Endothelial cell of umbilical vein (primary cell): ENCODE measurements around the gene RASAL1. TPM values are rescaled to one million over a fixed set of nuclear protein-coding genes. Genes with fewer than 3 reads are reported as not detected.

ENCODE experiments used
- BruUV-seq: library from RNA; stranded (reverse); fragments of 400-500 nt; replicated peaks from 2 replicates; lab custom pipeline; 2021; lab: Mats Ljungman, UMichigan
- CTCF ChIA-PET: fragments of 300-600, 350-600 bp; sonication (Branson Sonifier 250); formaldehyde crosslinking; loops from one replicate; lab custom pipeline; 2021; ENCODE audit warnings: antibody characterized with exemption, inconsistent platforms; lab: Charles Lee
- POLR2A ChIA-PET: fragments of 300-600, 350-600 bp; sonication (Branson Sonifier 250); formaldehyde crosslinking; loops from one replicate; lab custom pipeline; 2021; ENCODE audit warnings: antibody characterized with exemption, inconsistent platforms; lab: Charles Lee
- DNase-seq: peaks from one replicate; pipeline ENCODE4 v3.0.0-alpha.2; 2011; ENCODE audit warnings: low read depth, low spot score
- FAIRE-seq: peaks from 2 replicates; lab custom pipeline; 2011; peaks lifted over from hg19 to GRCh38; lab: Jason Lieb, UNC
- H2AFZ ChIP-seq: 2 replicates; pipeline ENCODE4 v1.6.0; 2012; ENCODE audit warnings: low read depth, low read length, control low read depth, inconsistent platforms
- H3K27ac ChIP-seq: 2 replicates; pipeline ENCODE4 v1.5.1; 2011; ENCODE audit warnings: low read depth, mild to moderate bottlenecking, control low read depth, low read length, moderate library complexity; ENCODE audit not compliant: insufficient read depth
- H3K27me3 ChIP-seq, 2 experiments: 2 replicates each; pipeline versions ENCODE4 v1.6.0 to v1.6.1; 2011; ENCODE audit warnings: low read length in 2 of 2, mixed read lengths in 1 of 2; ENCODE audit not compliant: control insufficient read depth in 2 of 2, insufficient read depth in 2 of 2
- H3K36me3 ChIP-seq, 2 experiments: 2 replicates in 1 of 2; 3 replicates in 1 of 2; pipeline ENCODE4 v1.5.1; 2011; ENCODE audit warnings: low read length in 2 of 2, mild to moderate bottlenecking in 1 of 2, moderate library complexity in 1 of 2; ENCODE audit not compliant: control insufficient read depth in 2 of 2, insufficient read depth in 2 of 2; ENCODE audit errors: extremely low read depth in 1 of 2
- H3K4me1 ChIP-seq: 3 replicates; pipeline ENCODE4 v1.5.1; 2011; ENCODE audit warnings: mild to moderate bottlenecking, low read length; ENCODE audit not compliant: control insufficient read depth, insufficient read depth; ENCODE audit errors: extremely low read depth
- H3K4me2 ChIP-seq: 2 replicates; pipeline ENCODE4 v1.6.1; 2011; ENCODE audit warnings: low read length, control low read depth, mixed read lengths; ENCODE audit not compliant: insufficient read depth
- H3K4me3 ChIP-seq, 3 experiments: fragments of 200-600 bp in 1 of 3; sonication (generic), shearing (Covaris generic) in 1 of 3; replicated peaks in 1 of 3; 2 replicates each; pipeline ENCODE4 v1.5.1; 2011 to 2016; ENCODE audit warnings: control low read depth in 3 of 3, low read length in 3 of 3, mild to moderate bottlenecking in 2 of 3, inconsistent platforms in 1 of 3, low read depth in 1 of 3, moderate library complexity in 1 of 3; ENCODE audit not compliant: insufficient read depth in 1 of 3
- H3K79me2 ChIP-seq: 2 replicates; pipeline ENCODE4 v1.6.0; 2012; ENCODE audit warnings: low read length, inconsistent platforms; ENCODE audit not compliant: control insufficient read depth, insufficient read depth
- H3K9ac ChIP-seq: replicated peaks from 2 replicates; pipeline ENCODE3; 2011; ENCODE audit warnings: low read length, control low read depth; ENCODE audit not compliant: insufficient read depth; ENCODE audit errors: extremely low read depth
- H3K9me1 ChIP-seq: replicated peaks from 3 replicates; pipeline ENCODE4 v1.6.0; 2011; ENCODE audit warnings: mild to moderate bottlenecking, low read length; ENCODE audit not compliant: control insufficient read depth, insufficient read depth; ENCODE audit errors: extremely low read depth
- H3K9me3 ChIP-seq: replicated peaks from 2 replicates; pipeline ENCODE4 v1.5.1; 2012; ENCODE audit warnings: low read length, inconsistent platforms; ENCODE audit not compliant: control insufficient read depth, insufficient read depth
- H4K20me1 ChIP-seq: replicated peaks from 2 replicates; pipeline ENCODE3; 2011; ENCODE audit warnings: mild to moderate bottlenecking, low read length; ENCODE audit not compliant: control insufficient read depth, insufficient read depth; ENCODE audit errors: extremely low read depth
- CTCF ChIP-seq, 2 donors: IDR thresholded peaks; 1 replicate in 1 of 2; 2 replicates in 1 of 2; pipeline ENCODE4 v1.5.1; 2011; ENCODE audit warnings: low read length in 2 of 2, mild to moderate bottlenecking in 2 of 2, moderate library complexity in 2 of 2, control low read depth in 1 of 2, inconsistent platforms in 1 of 2, low read depth in 1 of 2; ENCODE audit not compliant: insufficient read depth in 1 of 2; ENCODE audit errors: extremely low read depth in 1 of 2
- EZH2 ChIP-seq: IDR thresholded peaks from 2 replicates; pipeline ENCODE4 v1.6.1; 2012; ENCODE audit warnings: borderline replicate concordance, low read depth, mild to moderate bottlenecking, moderate library complexity, low read length, inconsistent platforms; ENCODE audit not compliant: severe bottlenecking
- FOS ChIP-seq: IDR thresholded peaks from 2 replicates; pipeline ENCODE4 v1.6.1; 2011; ENCODE audit warnings: mild to moderate bottlenecking, low read length, moderate library complexity, borderline replicate concordance; ENCODE audit not compliant: insufficient read depth
- GATA2 ChIP-seq: IDR thresholded peaks from 2 replicates; pipeline ENCODE4 v1.7.0; 2011; ENCODE audit warnings: low read depth, mild to moderate bottlenecking, moderate library complexity, mixed read lengths, low read length; ENCODE audit not compliant: insufficient read length, insufficient read depth
- JUN ChIP-seq: IDR thresholded peaks from 2 replicates; pipeline ENCODE4 v1.6.1; 2011; ENCODE audit warnings: borderline replicate concordance, low read depth; ENCODE audit not compliant: insufficient read length, insufficient read depth
- MAX ChIP-seq: IDR thresholded peaks from 2 replicates; pipeline ENCODE4 v1.6.1; 2011; ENCODE audit not compliant: insufficient read depth, insufficient read length
- MYC ChIP-seq: IDR thresholded peaks from one replicate; pipeline ENCODE4 v1.6.1; 2011; ENCODE audit warnings: mild to moderate bottlenecking, low read depth, low read length
- POLR2A ChIP-seq: IDR thresholded peaks from 2 replicates; pipeline ENCODE4 v1.6.1; 2012; ENCODE audit warnings: low read depth, mild to moderate bottlenecking, control low read depth, low read length
- POLR2AphosphoS5 ChIP-seq: IDR thresholded peaks from 2 replicates; pipeline ENCODE4 v1.6.1; 2012; ENCODE audit warnings: low read depth, mild to moderate bottlenecking, control low read depth, low read length, moderate library complexity; ENCODE audit not compliant: insufficient read depth
- dilution Hi-C: fragments of 300-500 bp; cut with MboI; formaldehyde crosslinking; loops from one replicate; pipeline ENCODE4 v1.15.0; 2019; ENCODE audit warnings: low sequenced_read_pairs; ENCODE audit not compliant: extremely low pct_ligation_motif_present
- intact Hi-C: fragments of 100-400 bp; cut with micrococcal nuclease; formaldehyde crosslinking; loops from one replicate; pipeline ENCODE4 v1.10.0; 2022
- polyA plus RNA-seq, 4 experiments: library from polyadenylated mRNA; depleted of rRNA in 3 of 4; stranded (reverse) in 3 of 4; unstranded in 1 of 4; fragments of >200 nt; gene quantifications; 2 replicates each; pipeline versions ENCODE4 v1.2.1 to v1.2.3, GENCODE V29; 2011 to 2012; ENCODE audit warnings: missing spikeins in 1 of 4
- total RNA-seq: library from RNA; stranded (reverse); gene quantifications from 2 replicates; pipeline ENCODE4 v1.2.3, GENCODE V29; 2021

The RASAL1 gene
- total and polyA plus RNA-seq, 2 donors (not counting 3 experiments of a cell fraction or from before 2014, with no cell fraction given) = not detected

GRCh38 chr12:113140706-113141105, 5.1 kb upstream of the RASAL1 start:
- no peaks in the 10 kb centered on the region for H3K27me3 ChIP-seq
- POLR2A ChIA-PET = no interaction called here
- no peak overlapping the region for H2AFZ ChIP-seq
- no peak overlapping the region for H3K4me2 ChIP-seq
- H3K9ac ChIP-seq = no peak overlapping the region
- H3K36me3 ChIP-seq = no peaks in the 10 kb centered on the region
- no peaks in the 10 kb centered on the region for H3K4me1 ChIP-seq
- no peaks in the 10 kb centered on the region for H4K20me1 ChIP-seq
- no peaks in the 10 kb centered on the region for H3K79me2 ChIP-seq
- dilution Hi-C loops (no loop called here), intact Hi-C loops (no loop called here)
- no peak for DNase-seq
- no peak for FAIRE-seq
- BruUV-seq = no TSS peak
- no peak overlapping the region for H3K27ac ChIP-seq
- TF ChIP-seq JUN (no peak), POLR2A (no peak), MAX (no peak), FOS (no peak), CTCF (IDR thresholded peaks at IDR 0.05; ENCODE audit: extremely low read depth in 1 of 2, insufficient read depth in 1 of 2, low read depth in 1 of 2, low read length in 2 of 2) (no peak), EZH2 (no peak), MYC (no peak), GATA2 (no peak), POLR2AphosphoS5 (no peak)
- H3K4me3 ChIP-seq = no peak overlapping the region
- no peaks in the 10 kb centered on the region for H3K9me1 ChIP-seq
- CTCF ChIA-PET = interaction anchor here (0.6 to 2.3 kb wide), 2 partner anchors 112 to 148 kb away, joined by 3 to 7 read pairs; no protein-coding TSS in a partner anchor
- H3K9me3 ChIP-seq = no peaks in the 10 kb centered on the region
